ENCODE results near the gene EEF1G.
"Not testable (repeated sequence)": the region's sequence is repeated elsewhere in the genome, so short reads cannot be mapped to it uniquely, and the experiment has no call there.

Gene EEF1G, protein sequence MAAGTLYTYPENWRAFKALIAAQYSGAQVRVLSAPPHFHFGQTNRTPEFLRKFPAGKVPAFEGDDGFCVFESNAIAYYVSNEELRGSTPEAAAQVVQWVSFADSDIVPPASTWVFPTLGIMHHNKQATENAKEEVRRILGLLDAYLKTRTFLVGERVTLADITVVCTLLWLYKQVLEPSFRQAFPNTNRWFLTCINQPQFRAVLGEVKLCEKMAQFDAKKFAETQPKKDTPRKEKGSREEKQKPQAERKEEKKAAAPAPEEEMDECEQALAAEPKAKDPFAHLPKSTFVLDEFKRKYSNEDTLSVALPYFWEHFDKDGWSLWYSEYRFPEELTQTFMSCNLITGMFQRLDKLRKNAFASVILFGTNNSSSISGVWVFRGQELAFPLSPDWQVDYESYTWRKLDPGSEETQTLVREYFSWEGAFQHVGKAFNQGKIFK

DNA sequence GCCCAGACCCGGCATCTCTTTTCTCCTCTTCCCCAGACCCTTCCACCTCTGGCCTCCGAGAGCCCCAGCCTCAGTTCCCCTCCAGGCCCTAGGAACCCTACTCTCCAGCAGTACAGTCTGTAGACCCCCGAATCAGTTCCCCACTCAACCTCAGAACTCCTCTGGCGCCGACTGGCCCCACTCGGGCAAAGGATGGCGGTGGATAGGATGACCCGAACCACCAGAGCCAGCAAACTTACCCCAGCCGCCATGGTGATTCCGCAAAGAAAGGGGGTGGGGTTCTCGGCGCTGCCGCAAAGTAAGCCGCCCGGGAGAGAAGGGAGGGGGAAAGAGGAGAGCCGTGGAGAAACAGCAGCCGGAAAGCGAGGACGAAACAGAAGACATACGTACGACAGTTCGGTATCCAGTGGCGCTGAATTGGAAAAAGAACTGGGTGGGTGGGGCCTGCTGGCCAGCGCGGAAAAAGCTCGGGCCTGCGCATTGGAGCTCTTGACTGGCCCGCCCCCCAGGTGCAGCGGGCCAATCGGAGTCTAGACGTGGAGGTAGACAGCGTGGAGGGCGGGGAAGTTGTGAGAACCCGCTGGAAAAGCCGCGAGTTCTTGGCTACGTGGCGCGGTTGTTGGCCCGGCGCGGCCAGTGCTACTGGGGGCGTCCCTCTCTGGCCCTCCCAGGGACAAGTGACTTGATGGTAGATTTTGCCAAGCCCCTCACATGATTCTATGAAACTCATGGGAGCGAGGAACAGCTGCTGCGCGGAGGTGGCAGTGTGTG lies at the start of gene EEF1G:
TSS of gene EEF1G (minus strand) at position 300 of the 771 bp plus-strand sequence. CDS start at position 251, 49 bp downstream.
- peak; percentile 97 for FAIRE-seq

DNA sequence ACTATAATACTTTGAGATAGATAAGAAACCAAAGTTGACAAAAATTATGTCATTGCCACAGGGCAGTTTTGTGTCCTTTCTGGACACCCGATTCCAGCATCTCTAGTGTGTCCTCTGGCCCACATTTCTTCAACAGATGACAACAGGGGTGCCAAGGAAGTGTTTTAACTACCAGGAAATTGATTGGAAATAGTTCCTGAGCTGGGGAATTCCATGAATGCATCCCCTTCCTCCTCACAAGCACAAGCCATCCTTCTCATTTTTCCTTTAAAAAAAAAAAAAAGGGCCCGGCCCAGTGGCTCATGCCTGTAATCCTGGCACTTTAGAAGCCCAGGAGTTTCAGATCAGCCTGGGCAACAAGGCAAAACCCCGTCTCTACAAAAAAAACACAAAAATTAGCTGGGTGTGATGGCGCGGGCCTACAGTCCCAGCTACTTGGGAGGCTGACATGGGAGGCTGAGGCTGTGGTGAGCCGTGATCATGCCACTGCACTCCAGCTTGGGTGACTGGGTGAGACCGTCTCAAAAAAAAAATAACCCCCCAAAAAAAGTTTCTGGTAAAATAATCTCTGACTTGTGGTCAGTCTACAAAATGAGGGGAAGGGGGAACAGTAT lies 48.9 kb upstream of the EEF1G start:
- no peak for FAIRE-seq

More for the DNA sequence above, at the start of gene EEF1G:
- DNase-seq (ENCODE audit: extremely low spot score, insufficient read length, low read depth), result peak; percentile 98

DNA sequence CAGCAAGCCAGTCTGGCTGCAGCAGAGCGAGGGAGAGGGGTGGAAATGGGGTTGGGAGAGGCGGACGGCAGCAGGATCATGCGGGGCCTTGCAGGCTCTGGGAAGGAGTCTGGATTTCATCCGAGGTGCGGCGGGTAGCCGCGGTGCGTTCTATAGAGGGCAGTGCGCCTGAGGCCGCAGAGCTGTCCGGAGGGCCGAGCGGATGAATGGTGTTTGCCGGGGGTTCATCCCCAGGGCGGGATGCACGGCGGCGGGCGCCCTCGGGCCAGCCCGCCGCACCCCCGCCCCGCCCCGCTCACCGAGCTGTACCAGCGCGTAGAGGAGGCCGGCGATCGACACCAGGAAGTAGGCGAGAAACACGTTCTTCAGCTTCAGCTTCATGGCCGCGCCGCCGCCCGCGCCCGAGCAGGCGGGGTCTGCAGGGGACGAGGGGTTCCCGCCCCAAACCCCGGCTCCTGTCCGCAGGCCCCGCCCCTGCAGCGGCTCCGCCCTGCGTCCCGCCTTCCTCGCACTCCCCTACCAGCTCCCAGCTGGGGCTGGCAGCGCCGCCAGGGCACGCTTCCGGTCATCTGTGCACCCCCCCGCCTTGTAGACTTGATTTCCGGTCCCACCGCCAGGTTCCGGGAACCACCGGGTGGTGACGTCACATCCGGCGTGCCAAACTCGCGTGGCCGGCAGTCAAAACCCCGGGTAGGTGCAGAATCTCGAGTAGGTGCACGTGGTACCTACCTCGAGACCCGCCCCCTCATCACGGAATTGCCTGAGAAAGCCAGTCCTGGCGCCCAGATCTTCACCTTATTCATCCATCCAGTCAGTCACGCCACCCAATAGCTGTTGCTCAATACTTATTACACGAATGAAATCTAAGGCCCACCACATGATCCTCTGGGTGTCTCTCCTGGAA lies 48.1 kb upstream of the EEF1G start, which contains the start of gene B3GAT3:
TSS of gene B3GAT3 (minus strand) at position 420 of the 904 bp plus-strand sequence. CDS start at position 381, 39 bp downstream.
- DNase-seq (ENCODE audit: extremely low spot score, insufficient read length, low read depth) (peak; percentile 99), FAIRE-seq (peak; percentile 93)

More for the DNA sequence above, 48.9 kb upstream of the EEF1G start:
- DNase-seq (ENCODE audit: extremely low spot score, insufficient read length, low read depth), result no peak

DNA sequence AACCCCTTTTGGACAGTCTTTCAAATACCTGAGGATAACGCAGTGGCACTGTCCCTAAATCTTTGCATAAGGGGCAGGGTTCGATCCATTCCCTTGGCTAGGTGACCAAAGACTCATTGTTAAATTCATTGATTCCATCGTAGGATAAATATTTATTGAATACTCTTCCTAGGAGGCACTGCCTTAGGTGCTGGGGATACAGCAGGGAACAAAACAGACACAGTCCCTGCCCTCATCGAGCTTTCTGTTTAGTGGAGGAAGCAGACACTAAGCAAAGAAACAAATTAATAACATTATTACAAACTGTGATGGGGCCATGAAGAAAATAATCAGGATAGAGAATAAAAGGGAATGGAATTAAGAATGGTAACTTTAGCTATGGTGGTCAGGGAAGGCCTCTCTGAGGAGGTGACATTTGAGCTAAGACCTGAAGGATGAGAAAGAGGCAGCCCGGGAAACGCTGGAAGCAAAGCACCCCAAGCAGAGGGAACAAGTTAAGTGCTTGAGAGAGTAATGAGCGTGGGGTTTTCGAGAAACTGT lies 47.4 kb upstream of the EEF1G start:
- no peak for FAIRE-seq
- no peak for DNase-seq (ENCODE audit: extremely low spot score, insufficient read length, low read depth)

DNA sequence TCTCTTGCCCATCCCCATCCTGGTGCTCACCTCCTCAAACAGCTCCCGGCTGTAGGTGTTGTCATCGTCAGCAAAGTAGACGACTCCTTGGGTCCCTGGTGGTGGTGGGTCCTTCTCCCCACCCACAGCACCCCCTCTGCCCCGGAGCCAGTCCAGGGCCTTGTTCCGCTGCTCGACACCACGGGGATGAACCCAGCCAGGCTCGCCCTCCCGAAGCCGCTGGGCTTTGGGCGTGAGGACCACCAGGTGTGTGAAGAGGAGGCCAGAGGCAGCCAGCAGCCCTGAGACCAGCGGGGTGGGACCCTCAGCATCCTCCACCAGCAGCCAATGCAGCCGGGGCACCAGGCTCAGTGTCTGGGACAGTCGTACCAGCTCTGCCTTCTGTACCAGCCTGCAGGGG lies 43.3 kb upstream of the EEF1G start:
- DNase-seq (ENCODE audit: extremely low spot score, insufficient read length, low read depth); FAIRE-seq: not testable (repeated sequence)

DNA sequence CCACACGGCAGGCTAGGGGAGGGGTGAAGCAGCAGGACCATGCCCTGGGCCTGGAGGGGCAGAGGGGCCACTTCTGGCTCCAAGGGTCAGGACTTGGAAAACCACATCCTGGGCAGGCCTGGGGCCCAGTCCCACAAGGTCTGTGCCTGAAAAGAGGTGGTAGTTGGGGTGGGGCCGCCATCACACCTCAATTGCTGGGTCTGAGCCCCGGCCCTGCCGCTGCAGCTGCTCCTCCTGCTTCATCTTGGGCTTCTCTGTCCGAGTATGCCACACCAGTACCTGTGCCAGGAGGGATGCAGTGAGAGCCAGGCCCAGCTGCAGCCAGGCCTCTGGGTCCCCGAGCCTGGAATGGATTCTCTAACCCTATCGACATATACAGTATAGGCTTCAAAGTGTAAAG lies 41.8 kb upstream of the EEF1G start:
- FAIRE-seq (no peak), DNase-seq (ENCODE audit: extremely low spot score, insufficient read length, low read depth) (no peak)

DNA sequence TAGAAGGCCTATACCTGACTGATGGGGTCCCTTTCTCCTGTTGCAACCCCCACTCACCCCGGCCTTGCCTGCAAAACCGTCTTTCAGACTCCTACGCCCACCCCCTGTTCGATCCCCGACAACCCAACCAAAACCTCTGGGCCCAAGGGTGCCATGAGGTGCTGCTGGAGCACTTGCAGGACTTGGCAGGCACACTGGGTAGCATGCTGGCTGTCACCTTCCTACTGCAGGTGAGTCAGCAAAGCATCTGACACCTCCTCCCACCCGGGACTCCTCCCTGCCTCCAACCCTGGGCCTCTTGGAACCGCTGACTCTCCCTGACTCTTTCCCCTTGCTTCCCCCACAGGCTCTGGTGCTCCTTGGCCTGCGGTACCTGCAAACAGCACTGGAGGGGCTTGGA lies 40.6 kb upstream of the EEF1G start:
- FAIRE-seq (no peak), DNase-seq (ENCODE audit: extremely low spot score, insufficient read length, low read depth) (no peak)

DNA sequence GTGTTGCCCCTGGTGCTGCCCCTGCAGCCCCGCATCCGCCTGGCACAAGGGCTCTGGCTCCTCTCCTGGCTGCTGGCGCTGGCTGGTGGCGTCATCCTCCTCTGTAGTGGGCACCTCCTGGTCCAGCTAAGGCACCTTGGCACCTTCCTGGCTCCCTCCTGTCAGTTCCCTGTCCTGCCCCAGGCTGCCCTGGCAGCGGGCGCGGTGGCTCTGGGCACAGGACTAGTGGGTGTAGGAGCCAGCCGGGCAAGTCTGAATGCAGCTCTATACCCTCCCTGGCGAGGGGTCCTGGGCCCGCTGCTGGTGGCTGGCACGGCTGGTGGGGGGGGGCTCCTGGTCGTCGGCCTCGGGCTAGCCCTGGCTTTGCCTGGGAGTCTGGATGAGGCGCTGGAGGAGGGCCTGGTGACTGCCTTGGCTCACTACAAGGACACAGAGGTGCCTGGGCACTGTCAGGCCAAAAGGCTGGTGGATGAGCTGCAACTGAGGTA lies 39.6 kb upstream of the EEF1G start:
- FAIRE-seq (no peak), DNase-seq (ENCODE audit: extremely low spot score, insufficient read length, low read depth) (no peak)

DNA sequence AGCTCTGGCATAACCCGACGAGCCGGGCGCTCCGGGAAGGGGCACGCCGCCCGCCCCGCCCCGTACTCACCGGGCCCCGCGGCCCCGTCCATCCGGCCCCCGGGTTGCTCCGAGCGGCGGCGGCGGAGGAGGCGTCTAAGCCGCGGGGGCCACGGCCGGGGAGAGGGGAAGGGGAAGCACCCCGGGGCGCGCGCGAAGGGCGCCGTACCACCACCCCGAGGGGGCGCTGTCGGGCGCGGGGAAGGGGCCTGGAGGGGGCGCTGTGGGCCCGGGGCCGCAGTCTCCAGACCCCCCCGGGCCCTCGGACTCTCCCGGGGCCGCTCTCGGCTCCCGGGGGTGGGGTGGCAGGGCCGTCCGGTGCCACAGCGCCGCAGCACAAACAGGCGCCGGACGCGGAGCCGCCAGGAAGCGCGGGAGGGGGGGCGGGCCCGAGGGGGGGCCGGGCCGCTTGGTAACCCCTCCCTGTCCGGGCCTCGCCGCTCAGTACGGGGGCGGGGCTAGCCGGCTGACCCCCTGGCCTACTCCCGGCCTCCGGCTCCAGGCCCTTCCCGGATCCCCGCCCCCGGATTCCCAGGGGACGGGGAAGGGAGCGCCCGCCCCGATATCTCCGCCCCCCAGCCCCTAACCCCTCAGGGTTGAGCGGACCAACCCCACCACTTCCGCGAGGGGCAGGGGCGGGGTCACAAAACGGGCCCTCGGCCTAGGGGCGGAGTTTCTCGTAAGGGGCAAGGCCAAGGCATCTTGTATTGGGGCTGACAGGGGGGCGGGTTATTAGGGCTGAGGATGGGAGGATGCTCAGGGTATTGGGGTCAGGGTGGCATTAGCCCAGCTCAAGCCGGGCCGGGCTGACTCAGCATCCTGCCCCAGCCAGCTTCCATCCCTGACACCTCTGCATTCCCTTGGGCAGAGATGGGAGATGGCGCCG lies 38.9 kb upstream of the EEF1G start, which contains the start of the genes EML3 and ROM1:
TSS of gene EML3 (minus strand) at position 410 of the 925 bp plus-strand sequence. CDS start at position 92, 318 bp downstream.
TSS of gene ROM1 (plus strand) at position 892 of the 925 bp plus-strand sequence. CDS start at position 917, 25 bp downstream.
- DNase-seq (ENCODE audit: extremely low spot score, insufficient read length, low read depth) (peak; percentile 77), FAIRE-seq (peak; percentile 83)

DNA sequence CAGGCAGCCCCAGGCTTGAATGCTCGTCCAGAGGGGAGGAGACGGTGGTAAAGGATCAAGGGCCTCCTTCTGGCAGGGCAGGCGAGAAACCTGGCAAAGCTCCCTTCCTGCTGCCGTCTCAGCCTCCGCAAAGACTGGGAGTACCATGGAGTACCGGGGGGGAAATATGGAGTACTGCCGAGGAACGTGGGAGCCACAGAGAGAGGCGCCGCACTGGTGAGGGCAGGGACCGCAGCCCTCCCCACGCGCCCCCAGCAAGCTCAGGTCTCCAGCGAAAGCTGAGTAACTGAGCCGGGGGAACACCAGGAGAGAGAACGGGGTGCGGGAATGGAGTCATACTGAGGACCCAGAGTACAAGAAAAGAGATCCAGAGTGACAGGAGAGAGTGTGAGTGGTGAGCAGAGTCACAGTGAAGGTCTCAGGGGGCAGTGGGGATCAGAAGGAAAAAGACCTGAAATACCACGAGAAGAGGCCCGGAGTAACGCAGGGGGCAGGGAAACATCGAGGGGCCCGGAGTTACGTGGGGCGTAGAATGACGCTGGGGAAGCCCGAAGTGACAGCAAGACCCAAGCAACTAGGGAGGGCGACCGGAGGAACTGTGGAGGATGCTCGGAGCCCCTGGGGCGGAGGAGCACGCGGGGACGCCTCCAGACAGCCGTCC lies 38.1 kb upstream of the EEF1G start:
- DNase-seq (ENCODE audit: extremely low spot score, insufficient read length, low read depth) (no peak), FAIRE-seq (no peak)

DNA sequence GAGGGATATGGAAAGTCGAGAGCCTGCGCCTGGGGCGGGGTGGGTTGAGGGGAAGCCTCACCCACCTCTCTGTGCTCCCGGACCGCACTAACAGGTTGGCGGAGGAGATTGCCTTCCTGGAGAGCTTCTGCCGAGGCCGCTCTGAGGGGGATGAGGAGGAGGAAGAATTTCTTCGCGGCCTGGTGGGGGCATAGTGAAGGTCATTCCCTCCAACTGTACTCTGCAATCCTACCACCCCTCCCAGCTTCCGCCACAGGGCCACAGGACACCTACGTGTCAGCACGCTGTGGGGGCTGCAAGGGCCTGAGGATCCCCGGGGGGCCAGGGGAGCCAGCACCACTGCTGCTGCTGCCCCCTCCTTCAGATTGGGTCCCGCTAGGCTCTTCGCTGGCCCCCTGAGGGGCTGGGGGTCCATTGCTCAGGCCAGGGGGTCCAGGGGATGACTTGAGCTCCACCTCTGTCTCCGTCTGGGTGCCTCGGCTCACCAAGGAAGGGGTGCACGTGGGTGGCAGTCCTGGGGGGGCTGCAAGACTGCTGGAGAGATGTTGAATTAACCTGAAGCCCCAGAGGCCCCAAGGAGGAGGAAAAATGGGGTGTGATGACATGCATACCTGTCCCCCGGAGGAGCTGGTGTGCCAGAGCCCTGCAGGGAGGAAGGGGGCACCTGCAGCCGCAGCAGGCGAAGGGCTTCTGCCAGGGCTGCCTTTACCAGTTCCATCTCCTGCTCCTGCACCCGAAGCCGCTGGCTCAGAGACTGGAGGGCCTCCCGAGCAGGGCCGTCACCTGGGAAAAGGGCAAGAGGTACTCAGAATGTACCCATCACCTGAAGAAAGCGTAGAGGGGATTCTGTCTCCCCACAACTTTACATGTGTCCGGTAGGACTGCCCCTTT lies 37.4 kb upstream of the EEF1G start:
- DNase-seq (ENCODE audit: extremely low spot score, insufficient read length, low read depth) (no peak), FAIRE-seq (no peak)

DNA sequence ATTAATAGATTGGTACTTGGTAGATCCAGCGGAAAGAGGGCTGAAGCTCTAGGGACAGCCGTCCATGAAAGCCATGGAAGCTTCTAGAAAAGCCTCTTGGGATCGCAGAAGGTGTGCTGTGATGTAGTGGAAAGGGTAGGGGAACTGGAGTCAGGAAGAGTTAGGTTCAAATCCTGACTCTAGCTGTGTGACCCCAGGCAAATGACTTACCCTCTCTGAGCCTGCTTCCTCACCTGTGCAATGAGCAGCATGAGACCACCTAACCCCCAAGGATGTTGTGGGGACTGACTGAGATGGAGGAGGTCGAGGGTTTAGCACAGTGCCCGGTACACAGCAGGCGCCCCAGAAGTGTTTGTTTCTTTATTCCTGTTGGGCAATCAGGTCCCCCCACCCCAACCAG lies 36.7 kb upstream of the EEF1G start:
- no peak for DNase-seq (ENCODE audit: extremely low spot score, insufficient read length, low read depth)
- FAIRE-seq, result no peak

DNA sequence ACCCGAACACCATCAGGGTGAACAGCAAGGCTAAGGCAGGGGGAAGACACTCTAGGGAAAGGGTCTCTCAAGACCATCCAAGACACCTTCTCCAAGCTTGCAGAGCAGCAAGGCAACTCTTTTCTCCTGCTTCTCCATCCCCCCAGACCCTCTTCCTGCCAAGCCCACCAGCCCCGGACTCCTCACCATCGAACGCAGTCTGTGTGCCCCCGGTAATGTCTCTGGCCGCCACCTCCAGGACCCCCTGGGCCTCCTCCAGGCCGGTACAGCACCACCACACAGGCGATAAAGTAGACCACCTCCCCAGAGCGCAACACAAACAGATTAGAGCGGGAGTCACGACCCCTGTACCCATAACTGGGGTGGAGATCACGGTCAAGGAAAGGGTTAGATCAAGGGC lies 35.1 kb upstream of the EEF1G start:
- DNase-seq (ENCODE audit: extremely low spot score, insufficient read length, low read depth), result no peak
- no peak for FAIRE-seq

DNA sequence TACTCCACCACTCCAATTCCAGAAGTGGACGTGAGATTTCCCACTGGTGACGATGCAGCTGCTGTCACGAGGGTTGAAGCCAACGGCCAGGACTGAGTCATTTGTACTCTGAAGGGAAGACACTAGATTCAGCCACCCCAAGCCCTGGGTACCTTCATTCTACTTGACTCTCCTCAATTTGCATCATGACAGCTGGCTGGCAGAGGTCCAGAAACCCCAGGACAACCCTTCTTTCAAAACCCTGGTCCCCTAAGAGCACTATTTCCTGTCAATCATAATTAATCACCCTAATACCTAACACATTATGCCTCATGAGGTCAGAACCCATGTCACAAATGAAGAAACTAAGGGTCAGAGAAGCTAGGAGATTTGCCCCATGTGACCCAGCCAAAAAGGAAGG lies 34.0 kb upstream of the EEF1G start:
- DNase-seq (ENCODE audit: extremely low spot score, insufficient read length, low read depth) (no peak), FAIRE-seq (peak; percentile 35)

DNA sequence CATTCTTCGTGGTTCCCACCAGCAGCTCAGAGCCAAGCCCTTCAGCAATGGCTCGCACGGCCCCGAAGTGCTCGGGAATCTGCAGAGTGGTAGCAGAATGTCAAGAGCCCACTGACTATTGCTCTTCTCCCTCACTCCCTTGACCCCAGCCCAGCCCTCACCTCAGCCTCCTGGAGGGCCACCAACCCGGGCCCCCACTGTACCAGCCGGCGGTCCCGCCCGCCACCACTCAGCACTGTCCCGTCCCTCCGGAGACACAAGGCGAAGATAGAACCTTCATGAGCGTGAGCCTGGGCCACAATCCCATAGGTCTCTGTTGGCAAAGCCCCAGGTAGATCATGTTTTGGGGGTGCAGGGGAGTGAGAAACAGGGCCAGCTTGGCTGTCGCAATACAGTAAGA lies 32.2 kb upstream of the EEF1G start:
- FAIRE-seq, result no peak
- DNase-seq (ENCODE audit: extremely low spot score, insufficient read length, low read depth), result no peak

DNA sequence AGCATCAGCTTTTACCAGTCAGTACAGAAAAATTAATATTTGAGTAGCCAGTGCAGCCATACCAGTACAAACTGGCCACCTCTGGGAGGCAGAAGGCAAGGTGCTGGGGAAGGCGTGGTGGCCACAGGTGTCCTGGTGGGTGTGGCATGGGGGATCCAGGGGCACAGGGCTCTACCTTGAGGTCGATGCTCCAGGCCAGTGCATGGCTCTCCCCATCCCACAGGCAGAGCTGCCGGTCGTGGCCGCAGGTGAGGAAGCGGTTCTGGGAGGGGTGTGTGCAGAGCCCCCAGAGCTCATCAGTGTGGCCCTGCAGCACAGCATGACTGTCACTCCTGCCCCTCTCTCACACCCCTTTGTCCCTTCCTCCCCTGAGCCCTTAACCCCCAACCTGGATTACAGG lies 31.8 kb upstream of the EEF1G start:
- FAIRE-seq (no peak), DNase-seq (ENCODE audit: extremely low spot score, insufficient read length, low read depth) (no peak)
